Measurements from ENCODE around the gene ARHGAP10.

ARHGAP10 gene

DNA sequence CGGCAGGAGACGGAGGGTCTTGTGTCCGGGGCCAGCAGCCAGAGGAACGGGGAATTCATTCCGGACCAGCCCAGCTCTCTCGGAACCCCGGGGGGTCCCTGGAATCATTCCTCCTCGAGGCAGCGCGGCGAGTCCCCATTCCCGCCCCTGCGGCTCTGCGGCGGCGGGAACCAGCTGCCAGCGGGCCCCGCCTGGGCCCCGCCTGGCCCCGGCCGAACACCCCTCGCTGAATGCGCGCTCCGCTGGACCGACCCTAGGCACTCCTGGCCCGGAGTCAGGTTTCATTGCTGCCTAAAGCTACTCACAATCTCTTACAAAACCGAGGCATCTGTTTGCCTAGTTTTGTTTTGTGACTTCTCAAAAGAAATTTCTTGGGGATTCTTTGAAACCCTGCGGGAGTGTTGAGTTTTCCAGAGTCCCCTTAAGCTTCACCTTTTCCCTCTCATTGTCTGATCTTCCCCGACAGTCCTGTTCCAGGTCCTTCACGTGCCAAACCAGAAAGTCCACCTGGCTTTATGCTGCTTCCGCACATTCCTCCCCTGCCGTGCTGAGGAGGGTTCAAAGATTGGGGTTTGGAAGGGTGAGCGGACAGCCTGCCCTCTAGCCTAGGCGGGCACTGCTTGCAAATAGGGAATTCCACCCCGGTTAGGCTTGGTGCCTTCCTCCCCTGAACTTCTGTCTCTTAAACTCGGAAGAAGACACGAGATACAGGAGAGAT, 789 bp downstream of the ARHGAP10 start:
- H4K20me1 ChIP-seq, result peaks cover 24% of the 10 kb centered on the region; the same call in 1 of the 2 replicates
- H3K4me1 ChIP-seq, result peaks cover 22% of the 10 kb centered on the region
- no peaks in the 10 kb centered on the region for H3K9me3 ChIP-seq
- H3K27ac ChIP-seq, result peak overlapping the region; percentile 71
- TF ChIP-seq Cebpa-rat (IDR thresholded peaks at IDR 0.05), result no peak
- peak overlapping the region; percentile 81 for H3K4me3 ChIP-seq
- peak overlapping the region; percentile 85 for H3K4me2 ChIP-seq
- H3K27me3 ChIP-seq, result no peaks in the 10 kb centered on the region
- H3K36me3 ChIP-seq, result no peaks in the 10 kb centered on the region
- peak overlapping the region; percentile 79 for H3K9ac ChIP-seq

DNA sequence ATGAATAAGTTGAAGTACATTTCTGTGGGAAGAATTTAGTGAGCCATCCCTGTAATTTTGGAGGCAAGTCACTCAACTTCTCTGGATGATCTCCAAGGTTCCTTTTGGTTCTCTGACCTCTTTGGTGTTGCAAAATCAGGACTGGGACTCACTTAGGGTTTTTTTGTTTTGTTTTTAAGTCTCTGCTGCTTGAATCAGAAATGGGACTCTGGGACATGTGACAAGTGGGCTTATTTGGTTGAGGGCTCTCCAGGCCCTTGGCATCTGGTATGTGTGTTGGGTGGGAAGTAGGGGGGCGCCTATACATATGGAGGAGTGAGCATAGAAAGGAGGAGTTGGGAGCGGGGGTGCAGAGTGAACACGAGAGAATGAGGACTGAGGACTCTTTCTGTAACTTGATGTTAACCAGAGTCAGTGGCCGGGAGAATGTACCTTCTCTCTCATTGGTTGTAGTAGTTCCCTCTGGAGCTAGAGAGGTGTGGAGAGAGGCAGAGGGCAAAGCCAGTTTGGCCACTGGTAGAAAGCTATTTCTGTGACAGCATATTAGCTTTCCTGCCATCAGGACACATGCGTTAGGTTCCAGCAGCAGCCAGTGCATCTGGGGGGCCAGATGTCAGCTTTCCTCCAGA, 1.9 kb downstream of the ARHGAP10 start:
- Histone ChIP-seq H3K4me3 (no peak overlapping the region), H3K36me3 (no peaks in the 10 kb centered on the region), H3K27me3 (no peaks in the 10 kb centered on the region), H3K9me3 (no peaks in the 10 kb centered on the region), H3K4me2 (peak overlapping the region; percentile 85), H3K9ac (no peak overlapping the region), H3K4me1 (peaks cover 22% of the 10 kb centered on the region), H4K20me1 (peaks cover 24% of the 10 kb centered on the region; the same call in 1 of the 2 replicates), H3K27ac (no peak overlapping the region)
- TF ChIP-seq Cebpa-rat (IDR thresholded peaks at IDR 0.05), result no peak

DNA sequence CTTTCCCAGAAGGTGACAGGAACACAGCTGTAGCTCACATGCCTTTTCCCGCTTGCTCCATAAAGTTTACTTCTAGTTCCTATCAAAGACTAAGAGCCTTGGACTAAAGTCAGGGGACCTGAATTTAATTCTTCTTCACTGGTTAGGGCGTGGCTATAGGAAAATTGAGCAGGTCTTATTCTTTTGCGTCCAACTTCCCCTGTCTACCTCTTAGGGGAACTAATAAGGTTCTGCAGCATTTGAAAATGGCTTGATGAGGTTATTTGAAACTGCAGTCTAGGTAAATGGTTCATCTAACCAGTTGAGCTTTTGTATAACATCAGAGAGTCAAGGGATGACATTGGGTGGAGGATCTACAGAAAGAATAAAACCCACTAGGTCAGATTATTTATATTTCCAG, 2.6 kb downstream of the ARHGAP10 start:
- TF ChIP-seq Cebpa-rat (IDR thresholded peaks at IDR 0.05), result no peak
- Histone ChIP-seq H3K36me3 (no peaks in the 10 kb centered on the region), H3K4me2 (peak overlapping the region; percentile 85; the same call in 1 of the 2 replicates), H3K27ac (no peak overlapping the region), H4K20me1 (peaks cover 24% of the 10 kb centered on the region; the same call in 1 of the 2 replicates), H3K27me3 (no peaks in the 10 kb centered on the region), H3K4me1 (peaks cover 22% of the 10 kb centered on the region), H3K9ac (no peak overlapping the region), H3K9me3 (no peaks in the 10 kb centered on the region), H3K4me3 (no peak overlapping the region)

DNA sequence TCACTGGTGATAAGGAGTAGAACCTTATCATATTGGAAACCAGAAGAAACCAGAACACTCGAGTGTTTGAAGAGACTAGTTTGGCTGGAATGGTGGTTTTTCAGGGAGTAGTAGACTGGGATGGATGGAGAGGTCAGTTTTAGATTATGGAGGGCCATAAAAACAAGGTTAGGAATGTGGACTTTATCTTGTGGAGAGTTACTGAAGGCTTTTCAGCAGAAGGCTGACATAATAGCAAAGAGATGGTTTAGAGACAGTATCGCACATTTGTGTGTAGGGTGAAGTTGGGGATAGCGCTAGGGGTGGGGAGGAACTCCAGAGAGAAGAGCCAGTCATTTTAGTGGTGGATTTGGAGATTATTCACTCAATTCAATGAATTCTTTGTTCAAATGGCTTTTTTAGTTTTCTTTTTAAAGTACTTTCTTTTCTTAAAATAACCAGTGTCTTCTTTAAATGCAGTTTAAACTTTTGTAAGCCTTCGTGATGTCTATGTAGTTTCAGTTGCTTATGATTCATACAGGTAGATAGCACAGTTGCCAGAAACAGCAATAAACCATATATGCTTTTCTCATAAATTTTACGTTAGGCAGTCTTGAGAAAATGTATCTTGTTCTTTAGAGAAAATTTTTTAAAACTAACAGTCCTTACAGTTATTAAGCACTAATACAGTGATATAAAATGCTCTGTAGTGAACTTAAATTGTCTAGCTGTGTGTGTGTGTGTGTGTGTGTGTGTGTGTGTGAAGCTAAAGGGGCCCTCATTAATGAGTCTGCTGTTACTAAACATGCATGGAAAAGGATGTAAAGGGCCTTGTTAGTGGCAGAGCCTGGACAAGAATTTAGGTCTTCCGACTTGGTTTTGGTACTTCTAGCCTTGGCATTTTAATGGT, 3.8 kb downstream of the ARHGAP10 start:
- TF ChIP-seq Cebpa-rat (IDR thresholded peaks at IDR 0.05), result no peak
- H4K20me1 ChIP-seq, result peaks cover 24% of the 10 kb centered on the region; the same call in 1 of the 2 replicates
- no peaks in the 10 kb centered on the region for H3K9me3 ChIP-seq
- no peak overlapping the region for H3K4me2 ChIP-seq
- no peaks in the 10 kb centered on the region for H3K36me3 ChIP-seq
- H3K4me1 ChIP-seq, result peaks cover 22% of the 10 kb centered on the region
- H3K9ac ChIP-seq, result no peak overlapping the region
- no peaks in the 10 kb centered on the region for H3K27me3 ChIP-seq
- no peak overlapping the region for H3K27ac ChIP-seq
- H3K4me3 ChIP-seq, result no peak overlapping the region

DNA sequence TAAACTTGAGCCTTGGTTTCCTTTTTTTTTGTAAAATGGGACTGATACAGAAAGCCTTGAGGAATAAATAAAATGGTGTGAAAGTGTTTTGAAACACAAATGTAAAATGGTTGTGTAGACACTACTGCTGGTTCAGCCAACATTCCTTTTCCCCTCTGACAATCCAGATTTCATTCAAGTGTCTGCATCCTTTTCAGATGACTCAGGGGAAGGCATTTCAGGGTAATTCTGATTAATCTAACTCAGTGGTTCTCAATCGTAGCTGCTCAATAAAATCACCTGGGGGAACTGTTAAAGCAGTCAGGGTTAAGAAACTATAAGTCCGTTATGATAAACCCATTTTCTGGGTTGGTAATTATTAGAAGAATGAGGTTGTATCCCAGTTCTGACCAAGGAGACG, 4.6 kb downstream of the ARHGAP10 start:
- Histone ChIP-seq H3K4me2 (no peak overlapping the region), H3K27ac (no peak overlapping the region), H3K27me3 (no peaks in the 10 kb centered on the region), H3K9ac (no peak overlapping the region), H3K36me3 (no peaks in the 10 kb centered on the region), H3K9me3 (no peaks in the 10 kb centered on the region), H4K20me1 (peaks cover 24% of the 10 kb centered on the region; the same call in 1 of the 2 replicates), H3K4me3 (no peak overlapping the region), H3K4me1 (peaks cover 15% of the 10 kb centered on the region)
- TF ChIP-seq Cebpa-rat (IDR thresholded peaks at IDR 0.05), result no peak

DNA sequence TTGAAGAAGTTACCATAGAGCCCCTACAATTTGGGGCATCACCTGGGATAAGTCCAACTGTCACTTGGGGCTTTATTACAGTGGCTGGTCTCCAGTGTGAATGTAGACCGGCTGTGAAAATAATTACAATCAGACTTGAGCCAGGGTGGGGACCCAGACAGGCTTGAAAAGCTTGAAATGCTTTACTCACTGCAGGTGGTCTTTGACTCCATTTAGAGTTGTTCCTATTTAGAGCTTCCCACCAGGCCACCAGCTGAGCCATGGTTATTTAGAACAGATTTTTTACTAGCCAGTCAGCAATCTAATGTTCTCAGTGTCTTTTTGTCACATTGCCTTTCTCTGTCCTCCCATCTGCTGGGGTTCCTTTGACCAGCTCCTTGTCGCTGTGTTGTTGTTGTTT, 5.7 kb downstream of the ARHGAP10 start:
- peaks cover 14% of the 10 kb centered on the region for H3K4me1 ChIP-seq
- no peaks in the 10 kb centered on the region for H3K9me3 ChIP-seq
- H3K4me2 ChIP-seq, result no peak overlapping the region
- H3K4me3 ChIP-seq, result no peak overlapping the region
- H3K36me3 ChIP-seq, result no peaks in the 10 kb centered on the region
- H3K27me3 ChIP-seq, result no peaks in the 10 kb centered on the region
- peaks cover 24% of the 10 kb centered on the region; the same call in 1 of the 2 replicates for H4K20me1 ChIP-seq
- TF ChIP-seq Cebpa-rat (IDR thresholded peaks at IDR 0.05), result no peak
- H3K9ac ChIP-seq, result no peak overlapping the region
- no peak overlapping the region for H3K27ac ChIP-seq

DNA sequence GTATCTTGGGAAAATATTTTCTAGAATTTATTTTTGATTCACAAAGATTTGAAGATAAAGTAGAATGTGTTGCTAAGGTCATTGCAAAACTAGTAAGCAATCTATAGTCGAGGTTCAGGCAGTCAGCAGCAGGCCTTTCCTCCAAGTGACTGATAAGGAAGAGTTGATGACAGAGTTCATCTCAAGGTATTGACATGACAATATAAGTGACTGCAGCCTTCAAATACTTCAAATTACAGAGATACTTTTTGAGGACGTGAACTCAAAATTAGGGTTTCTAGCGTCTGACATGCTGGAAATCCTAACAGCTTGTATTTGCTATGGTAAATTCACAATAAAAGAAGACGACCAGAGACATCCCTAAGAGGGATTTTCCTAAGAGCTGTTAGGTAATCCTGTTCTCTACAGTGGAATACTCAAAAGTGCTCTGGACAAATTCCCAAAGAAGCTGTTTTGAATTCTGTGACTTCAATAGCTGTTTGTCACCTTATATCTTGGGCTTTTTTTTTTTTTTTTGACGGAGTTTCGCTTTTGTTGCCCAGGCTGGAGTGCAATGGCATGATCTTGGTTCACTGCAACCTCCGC, 7.4 kb downstream of the ARHGAP10 start:
- H4K20me1 ChIP-seq, result 0 out of 2 replicates have a peak, but pooled peaks cover 10% of the 10 kb centered on the region
- no peaks in the 10 kb centered on the region for H3K27me3 ChIP-seq
- H3K9ac ChIP-seq, result no peak overlapping the region
- no peak overlapping the region for H3K4me2 ChIP-seq
- no peaks in the 10 kb centered on the region for H3K36me3 ChIP-seq
- no peak overlapping the region for H3K27ac ChIP-seq
- no peak for TF ChIP-seq Cebpa-rat (IDR thresholded peaks at IDR 0.05)
- H3K9me3 ChIP-seq, result no peaks in the 10 kb centered on the region
- H3K4me1 ChIP-seq, result no peaks in the 10 kb centered on the region
- H3K4me3 ChIP-seq, result no peak overlapping the region

DNA sequence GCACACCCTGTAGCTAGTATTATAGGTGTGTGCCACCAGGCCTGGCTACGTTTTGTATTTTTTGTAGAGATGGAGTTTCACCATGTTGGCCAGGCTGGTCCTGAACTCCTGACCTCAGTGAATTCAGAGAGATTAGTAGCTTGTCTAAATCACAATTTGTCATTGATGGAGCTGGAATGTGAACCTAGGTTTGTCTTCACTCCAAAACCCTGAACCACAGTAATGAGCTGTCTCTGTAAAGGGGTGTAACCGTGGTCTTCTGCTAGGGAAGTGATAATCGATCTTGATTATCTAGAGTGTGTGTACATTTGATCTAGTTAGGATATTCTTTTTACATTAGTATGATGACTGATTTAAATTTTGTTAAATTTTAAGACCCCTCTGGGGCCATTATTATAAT, 8.3 kb downstream of the ARHGAP10 start:
- Histone ChIP-seq H3K4me3 (no peak overlapping the region), H3K27me3 (no peaks in the 10 kb centered on the region), H3K36me3 (no peaks in the 10 kb centered on the region), H4K20me1 (0 out of 2 replicates have a peak, but pooled peaks cover 5% of the 10 kb centered on the region), H3K9me3 (no peaks in the 10 kb centered on the region), H3K4me2 (no peak overlapping the region), H3K27ac (no peak overlapping the region), H3K4me1 (no peaks in the 10 kb centered on the region), H3K9ac (no peak overlapping the region)
- TF ChIP-seq Cebpa-rat (IDR thresholded peaks at IDR 0.05), result no peak

DNA sequence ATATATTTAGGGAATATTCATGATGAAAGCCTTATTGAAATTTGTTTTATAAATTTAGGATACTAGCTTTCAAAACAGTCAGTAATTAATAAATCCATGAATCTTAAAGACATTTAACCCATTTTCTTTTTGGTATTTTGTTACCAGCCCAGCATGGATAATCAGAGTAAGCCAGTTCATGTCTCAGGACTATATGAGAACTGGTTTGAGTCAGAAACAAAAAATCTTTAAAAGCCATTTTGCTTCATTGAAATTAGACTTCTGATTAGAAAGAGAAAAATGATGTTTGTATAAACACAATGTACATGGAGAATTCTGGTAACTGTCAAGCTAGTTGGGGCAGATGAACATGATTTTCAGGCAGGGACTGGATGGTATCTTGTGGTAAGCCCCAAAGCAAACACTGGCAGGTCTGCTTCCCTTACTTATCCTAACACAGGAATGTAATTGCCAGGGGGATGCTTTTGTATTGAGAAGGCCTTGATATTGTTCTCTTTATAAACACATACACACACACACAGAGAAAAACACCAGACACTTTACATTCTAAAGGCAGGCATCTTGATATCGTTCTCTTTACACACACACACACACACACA, 9.4 kb downstream of the ARHGAP10 start:
- Histone ChIP-seq H3K27me3 (no peaks in the 10 kb centered on the region), H3K36me3 (no peaks in the 10 kb centered on the region), H3K4me2 (no peak overlapping the region), H3K27ac (no peak overlapping the region), H3K4me1 (no peaks in the 10 kb centered on the region), H4K20me1 (no peaks in the 10 kb centered on the region), H3K9me3 (no peaks in the 10 kb centered on the region), H3K9ac (no peak overlapping the region), H3K4me3 (no peak overlapping the region)
- no peak for TF ChIP-seq Cebpa-rat (IDR thresholded peaks at IDR 0.05)
